ENCODE measurements around the gene SLC25A11.

The SLC25A11 gene

DNA sequence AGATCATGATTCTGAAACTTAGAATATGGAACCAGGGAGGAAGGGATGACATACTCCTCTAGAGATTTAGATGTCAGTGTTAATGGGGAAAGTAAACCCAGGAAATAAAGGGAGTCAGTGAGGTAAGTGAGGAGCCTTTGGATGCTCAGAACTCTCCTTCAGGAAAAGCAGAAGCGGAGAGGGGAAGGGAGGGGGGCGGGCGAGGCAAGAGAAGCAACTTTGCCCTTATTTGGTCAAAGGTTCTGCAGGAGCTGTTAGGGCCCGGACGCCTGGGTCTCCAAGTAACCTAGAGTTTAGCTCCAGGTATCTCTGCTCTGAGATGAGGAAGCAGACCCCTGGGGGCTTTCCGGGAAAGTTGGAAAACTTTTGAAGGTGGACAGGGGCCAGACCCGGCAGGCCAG, 7.2 kb upstream of the SLC25A11 start:
- peak; percentile 43; the same call in 1 of the 2 replicates for TF ChIP-seq TAF1 (IDR thresholded peaks at IDR 0.05; ENCODE audit: borderline replicate concordance, insufficient read depth, low read length)
- TF ChIP-seq, protein P1, sequence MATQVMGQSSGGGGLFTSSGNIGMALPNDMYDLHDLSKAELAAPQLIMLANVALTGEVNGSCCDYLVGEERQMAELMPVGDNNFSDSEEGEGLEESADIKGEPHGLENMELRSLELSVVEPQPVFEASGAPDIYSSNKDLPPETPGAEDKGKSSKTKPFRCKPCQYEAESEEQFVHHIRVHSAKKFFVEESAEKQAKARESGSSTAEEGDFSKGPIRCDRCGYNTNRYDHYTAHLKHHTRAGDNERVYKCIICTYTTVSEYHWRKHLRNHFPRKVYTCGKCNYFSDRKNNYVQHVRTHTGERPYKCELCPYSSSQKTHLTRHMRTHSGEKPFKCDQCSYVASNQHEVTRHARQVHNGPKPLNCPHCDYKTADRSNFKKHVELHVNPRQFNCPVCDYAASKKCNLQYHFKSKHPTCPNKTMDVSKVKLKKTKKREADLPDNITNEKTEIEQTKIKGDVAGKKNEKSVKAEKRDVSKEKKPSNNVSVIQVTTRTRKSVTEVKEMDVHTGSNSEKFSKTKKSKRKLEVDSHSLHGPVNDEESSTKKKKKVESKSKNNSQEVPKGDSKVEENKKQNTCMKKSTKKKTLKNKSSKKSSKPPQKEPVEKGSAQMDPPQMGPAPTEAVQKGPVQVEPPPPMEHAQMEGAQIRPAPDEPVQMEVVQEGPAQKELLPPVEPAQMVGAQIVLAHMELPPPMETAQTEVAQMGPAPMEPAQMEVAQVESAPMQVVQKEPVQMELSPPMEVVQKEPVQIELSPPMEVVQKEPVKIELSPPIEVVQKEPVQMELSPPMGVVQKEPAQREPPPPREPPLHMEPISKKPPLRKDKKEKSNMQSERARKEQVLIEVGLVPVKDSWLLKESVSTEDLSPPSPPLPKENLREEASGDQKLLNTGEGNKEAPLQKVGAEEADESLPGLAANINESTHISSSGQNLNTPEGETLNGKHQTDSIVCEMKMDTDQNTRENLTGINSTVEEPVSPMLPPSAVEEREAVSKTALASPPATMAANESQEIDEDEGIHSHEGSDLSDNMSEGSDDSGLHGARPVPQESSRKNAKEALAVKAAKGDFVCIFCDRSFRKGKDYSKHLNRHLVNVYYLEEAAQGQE (IDR thresholded peaks at IDR 0.05; ENCODE audit: insufficient read depth in 1 of 2, low read depth in 2 of 2, low read length in 2 of 2) = no peak
- no peak for TF ChIP-seq FOXP2 (optimal IDR thresholded peaks at IDR 0.05; ENCODE audit: borderline replicate concordance, extremely low read depth, extremely low read length, insufficient read depth)
- no peak; the same call in 1 of the 2 replicates for TF ChIP-seq SIN3A (IDR thresholded peaks at IDR 0.05; ENCODE audit: borderline replicate concordance, insufficient read depth, low read length)

DNA sequence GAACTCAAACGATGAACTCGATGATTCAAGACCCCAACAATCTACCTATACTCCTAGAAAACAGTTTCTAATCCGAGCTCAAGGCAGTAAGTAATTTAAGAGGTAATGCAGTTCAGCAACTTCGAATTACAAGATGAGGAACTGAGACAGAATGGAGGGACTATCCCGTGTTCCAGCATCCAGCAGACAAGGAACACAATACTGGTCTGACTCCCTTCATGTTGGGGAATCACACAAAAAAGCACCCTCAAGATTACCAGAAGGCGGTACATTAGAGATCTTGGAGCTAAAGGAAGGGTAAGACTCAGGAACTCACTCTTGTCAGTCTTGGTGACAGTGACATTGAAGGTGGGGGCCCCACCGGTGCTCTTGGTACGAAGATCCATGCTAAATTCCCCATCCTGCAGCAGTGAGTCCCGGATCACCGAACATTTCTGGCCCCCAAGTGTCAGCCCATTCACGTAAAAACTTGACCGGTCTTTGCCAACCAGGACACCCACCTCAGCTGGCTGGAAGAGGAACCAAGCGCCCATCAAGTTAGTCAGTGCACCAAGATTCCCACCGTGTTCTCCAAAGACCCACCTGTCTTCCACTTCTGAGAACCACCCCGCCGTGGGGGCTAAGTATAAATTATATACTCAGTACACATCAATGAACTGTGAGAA, 6.6 kb upstream of the SLC25A11 start:
- TF ChIP-seq POLR2AphosphoS5 (IDR thresholded peaks at IDR 0.05; ENCODE audit: low read depth, low read length) (0 out of 2 replicates have a peak, but pooled peaks have one; percentile 6), SIN3A (IDR thresholded peaks at IDR 0.05; ENCODE audit: borderline replicate concordance, insufficient read depth, low read length) (no peak)

DNA sequence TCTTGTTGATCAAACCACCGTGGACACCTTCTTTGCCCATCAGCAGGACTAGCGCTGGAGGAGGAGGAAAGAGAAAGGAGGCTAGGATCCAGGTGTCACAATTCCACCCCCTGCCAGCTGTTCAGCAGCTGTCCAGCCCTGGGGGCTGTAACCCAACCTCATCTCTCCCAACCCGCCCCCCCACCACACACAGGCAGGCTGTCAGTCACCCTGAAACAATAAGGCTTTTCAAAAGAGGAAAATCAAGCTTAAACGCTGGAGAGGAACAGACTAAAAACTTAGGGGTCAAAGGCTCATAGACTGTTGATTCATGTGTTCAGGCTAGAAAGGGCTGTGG, 6.1 kb upstream of the SLC25A11 start:
- no peak for TF ChIP-seq FOXP2 (optimal IDR thresholded peaks at IDR 0.05; ENCODE audit: borderline replicate concordance, extremely low read depth, extremely low read length, insufficient read depth)

DNA sequence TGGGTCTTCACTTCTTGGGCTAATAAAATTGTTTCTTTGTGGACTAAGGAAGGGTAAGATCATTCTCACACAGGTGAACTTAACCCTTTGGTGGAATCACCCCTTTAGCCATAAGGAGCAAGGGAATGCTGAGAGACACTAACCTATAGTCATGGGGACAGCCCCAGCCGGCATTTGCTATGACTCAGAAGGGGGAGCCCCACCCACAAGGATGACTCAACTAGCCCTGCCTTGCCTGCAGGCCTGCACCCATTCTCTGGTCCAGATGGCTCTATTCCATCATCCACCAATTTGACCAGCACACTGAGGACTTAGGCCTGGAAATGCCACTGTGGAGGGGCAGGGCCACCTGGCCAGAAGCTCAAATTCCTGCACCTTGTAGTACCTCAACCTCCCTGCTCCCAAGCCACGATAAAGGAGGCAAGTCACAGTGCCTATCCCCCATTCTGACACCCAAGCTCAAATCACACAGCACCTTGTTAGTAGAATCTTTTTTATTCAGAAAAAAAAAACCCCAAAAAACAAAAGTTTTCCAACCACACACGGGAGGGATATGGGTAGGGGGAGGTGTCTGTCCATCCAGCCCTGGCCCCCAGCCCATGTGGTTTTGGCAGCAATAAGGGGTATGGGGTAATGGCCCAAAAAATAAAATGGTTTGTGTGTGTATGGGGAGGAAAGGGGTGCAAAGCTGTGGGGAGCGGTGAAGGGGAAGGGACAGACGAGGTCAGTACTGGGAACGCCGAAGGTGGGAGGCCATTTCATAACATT, 5.5 kb upstream of the SLC25A11 start:
- TF ChIP-seq SIN3A (IDR thresholded peaks at IDR 0.05; ENCODE audit: borderline replicate concordance, insufficient read depth, low read length) (peak; percentile 61; the same call in 1 of the 2 replicates), FOXP2 (optimal IDR thresholded peaks at IDR 0.05; ENCODE audit: borderline replicate concordance, extremely low read depth, extremely low read length, insufficient read depth) (no peak), POLR2AphosphoS5 (IDR thresholded peaks at IDR 0.05; ENCODE audit: low read depth, low read length) (no peak; the same call in 1 of the 2 replicates), TAF1 (IDR thresholded peaks at IDR 0.05; ENCODE audit: borderline replicate concordance, insufficient read depth, low read length) (peak; percentile 49; the same call in 1 of the 2 replicates)
- TF ChIP-seq, protein P1 (IDR thresholded peaks at IDR 0.05; ENCODE audit: insufficient read depth in 1 of 2, low read depth in 2 of 2, low read length in 2 of 2) = no peak

DNA sequence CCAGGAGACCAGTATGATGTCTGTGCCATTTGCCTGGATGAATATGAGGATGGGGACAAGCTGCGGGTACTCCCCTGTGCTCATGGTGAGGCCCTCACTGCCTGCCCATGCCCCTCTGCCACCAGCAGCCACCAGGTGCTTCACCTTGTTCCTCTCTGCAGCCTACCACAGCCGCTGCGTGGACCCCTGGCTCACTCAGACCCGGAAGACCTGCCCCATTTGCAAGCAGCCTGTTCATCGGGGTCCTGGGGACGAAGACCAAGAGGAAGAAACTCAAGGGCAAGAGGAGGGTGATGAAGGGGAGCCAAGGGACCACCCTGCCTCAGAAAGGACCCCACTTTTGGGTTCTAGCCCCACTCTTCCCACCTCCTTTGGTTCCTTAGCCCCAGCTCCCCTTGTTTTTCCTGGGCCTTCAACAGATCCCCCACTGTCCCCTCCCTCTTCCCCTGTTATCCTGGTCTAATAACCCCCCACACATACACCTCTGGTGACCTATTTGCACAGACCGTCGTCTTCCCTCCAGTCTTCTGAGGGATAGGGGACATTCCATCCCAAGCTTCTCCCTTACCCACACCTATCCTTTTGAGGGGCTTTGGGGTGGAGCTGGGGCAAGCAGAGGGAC, 4.8 kb upstream of the SLC25A11 start:
- TF ChIP-seq POLR2AphosphoS5 (IDR thresholded peaks at IDR 0.05; ENCODE audit: low read depth, low read length) (peak; percentile 31), FOXP2 (optimal IDR thresholded peaks at IDR 0.05; ENCODE audit: borderline replicate concordance, extremely low read depth, extremely low read length, insufficient read depth) (no peak), TAF1 (IDR thresholded peaks at IDR 0.05; ENCODE audit: borderline replicate concordance, insufficient read depth, low read length) (no peak)
- TF ChIP-seq, protein P1 (IDR thresholded peaks at IDR 0.05; ENCODE audit: insufficient read depth in 1 of 2, low read depth in 2 of 2, low read length in 2 of 2) = no peak

DNA sequence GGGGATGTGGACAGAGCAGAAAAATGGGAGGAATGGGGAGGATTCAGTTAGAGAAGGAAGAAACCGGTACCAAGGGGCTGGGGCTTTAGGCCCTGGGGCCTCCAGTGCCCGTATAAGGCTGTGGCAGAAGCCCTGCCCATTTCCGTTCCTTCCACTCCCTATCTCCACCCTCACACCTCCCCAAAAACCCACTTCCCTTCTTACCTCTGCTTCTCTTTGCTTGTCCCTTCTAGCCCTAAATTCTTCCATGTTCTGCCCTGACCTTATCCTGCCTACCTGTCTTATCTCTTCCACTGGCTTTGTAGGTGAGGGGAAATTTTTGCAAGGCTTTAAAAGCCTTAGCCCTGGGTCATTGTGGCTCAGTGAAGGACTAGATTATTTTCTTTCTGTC, 4.3 kb upstream of the SLC25A11 start:
- TF ChIP-seq TAF1 (IDR thresholded peaks at IDR 0.05; ENCODE audit: borderline replicate concordance, insufficient read depth, low read length) (no peak), POLR2AphosphoS5 (IDR thresholded peaks at IDR 0.05; ENCODE audit: low read depth, low read length) (peak; percentile 61)
- TF ChIP-seq, protein P1 (IDR thresholded peaks at IDR 0.05; ENCODE audit: insufficient read depth in 1 of 2, low read depth in 2 of 2, low read length in 2 of 2) = no peak
